GM20000 (cell line): ENCODE results near the gene TSPAN18.

Experiments
- DNase-seq: peaks from one replicate; pipeline ENCODE4 v3.0.0; 2012; ENCODE audit warnings: low spot score
- TF ChIP-seq, protein P1 (sequence below): IDR thresholded peaks from 2 replicates; pipeline ENCODE4 v1.5.1; 2012; ENCODE audit warnings: mild to moderate bottlenecking, control low read depth; ENCODE audit errors: extremely low read depth, missing control alignments

TSPAN18 gene

DNA sequence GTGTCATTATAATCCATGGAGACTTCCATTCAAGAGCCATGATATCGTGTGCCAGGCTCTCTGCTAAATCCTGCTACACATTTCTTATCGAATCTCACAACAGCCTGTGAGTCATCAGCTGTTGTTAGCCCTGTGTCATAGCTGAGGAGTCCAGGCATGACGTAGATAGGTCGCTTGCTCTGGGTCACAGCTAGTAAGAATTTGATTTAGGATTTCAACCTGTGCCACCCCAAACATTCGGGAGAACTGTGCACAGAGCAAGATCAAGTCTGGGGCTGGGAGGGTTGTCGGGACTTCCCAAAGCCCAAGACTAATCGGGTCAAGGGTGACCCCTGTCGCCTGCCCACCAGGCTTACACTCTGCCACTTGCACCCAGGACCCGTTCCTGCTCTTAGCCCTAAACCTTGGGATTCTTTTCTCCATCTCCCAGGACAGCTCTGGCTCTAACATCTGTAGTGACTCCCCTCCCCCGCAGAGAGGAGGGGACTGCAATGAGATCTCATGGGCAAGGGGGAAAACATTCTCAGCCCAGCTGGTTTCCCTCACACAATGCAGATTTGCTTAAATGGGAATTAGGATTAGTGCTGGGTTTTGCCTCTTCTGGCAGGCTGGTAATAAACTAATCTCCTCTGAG is 34.3 kb downstream of the TSPAN18 start:
- TF ChIP-seq, protein P1, sequence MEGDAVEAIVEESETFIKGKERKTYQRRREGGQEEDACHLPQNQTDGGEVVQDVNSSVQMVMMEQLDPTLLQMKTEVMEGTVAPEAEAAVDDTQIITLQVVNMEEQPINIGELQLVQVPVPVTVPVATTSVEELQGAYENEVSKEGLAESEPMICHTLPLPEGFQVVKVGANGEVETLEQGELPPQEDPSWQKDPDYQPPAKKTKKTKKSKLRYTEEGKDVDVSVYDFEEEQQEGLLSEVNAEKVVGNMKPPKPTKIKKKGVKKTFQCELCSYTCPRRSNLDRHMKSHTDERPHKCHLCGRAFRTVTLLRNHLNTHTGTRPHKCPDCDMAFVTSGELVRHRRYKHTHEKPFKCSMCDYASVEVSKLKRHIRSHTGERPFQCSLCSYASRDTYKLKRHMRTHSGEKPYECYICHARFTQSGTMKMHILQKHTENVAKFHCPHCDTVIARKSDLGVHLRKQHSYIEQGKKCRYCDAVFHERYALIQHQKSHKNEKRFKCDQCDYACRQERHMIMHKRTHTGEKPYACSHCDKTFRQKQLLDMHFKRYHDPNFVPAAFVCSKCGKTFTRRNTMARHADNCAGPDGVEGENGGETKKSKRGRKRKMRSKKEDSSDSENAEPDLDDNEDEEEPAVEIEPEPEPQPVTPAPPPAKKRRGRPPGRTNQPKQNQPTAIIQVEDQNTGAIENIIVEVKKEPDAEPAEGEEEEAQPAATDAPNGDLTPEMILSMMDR: no peak
- no peak for DNase-seq

DNA sequence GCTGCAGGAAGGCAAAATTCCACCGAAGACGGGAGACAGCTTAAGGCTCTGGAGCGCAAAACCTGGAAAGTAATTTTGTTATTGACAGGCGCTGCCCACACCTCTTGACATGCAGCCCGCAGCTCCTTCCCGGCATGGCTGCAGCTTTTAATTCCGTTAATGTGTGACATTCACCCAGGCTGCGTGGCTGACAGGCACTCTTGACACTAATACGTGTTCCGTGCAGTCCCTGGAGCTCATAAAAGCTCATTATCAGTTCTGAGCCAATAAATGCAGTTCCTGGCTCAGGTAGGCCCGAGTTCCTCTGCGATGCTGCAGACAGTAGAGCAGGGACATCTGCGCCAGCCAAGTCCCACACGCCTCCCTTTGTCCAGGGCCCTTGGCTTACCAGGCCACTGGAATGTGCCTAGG is 34.8 kb downstream of the TSPAN18 start:
- TF ChIP-seq, protein P1: no peak

DNA sequence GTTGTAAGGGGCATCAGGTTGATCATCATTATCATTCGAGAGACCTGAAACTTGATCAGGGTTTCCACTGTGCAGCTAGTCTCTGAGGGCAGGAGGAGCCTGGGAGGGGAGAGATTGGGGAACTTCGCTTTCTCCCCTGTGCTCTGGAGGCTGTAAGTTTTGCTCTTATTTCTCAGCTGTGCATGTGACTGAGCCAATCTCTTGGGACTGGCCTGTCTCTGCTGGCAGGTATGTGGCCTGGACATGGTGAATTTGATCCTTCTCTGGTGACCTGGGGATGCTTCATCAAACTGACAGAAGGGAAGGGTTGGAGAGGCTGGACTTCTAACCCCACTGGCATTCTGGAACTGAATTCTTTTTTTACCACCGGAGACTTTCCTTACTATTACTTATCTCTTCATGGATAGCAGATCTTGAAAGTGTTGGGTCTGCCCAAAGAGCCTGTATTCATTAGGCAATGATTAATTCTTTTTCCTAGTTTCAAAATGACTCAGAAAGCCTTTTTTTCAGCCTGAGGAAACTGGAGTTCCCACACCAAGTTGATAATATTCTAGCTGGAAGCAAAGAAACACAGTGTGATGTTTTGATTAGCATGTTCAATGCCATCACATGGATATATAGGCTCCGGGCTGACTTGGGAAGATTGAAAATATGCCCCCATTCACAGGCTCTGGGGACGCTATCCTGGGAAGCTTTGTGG is 36.5 kb downstream of the TSPAN18 start:
- DNase-seq: no peak
- TF ChIP-seq, protein P1: no peak

More for the DNA sequence above, 34.8 kb downstream of the TSPAN18 start:
- no peak for DNase-seq

DNA sequence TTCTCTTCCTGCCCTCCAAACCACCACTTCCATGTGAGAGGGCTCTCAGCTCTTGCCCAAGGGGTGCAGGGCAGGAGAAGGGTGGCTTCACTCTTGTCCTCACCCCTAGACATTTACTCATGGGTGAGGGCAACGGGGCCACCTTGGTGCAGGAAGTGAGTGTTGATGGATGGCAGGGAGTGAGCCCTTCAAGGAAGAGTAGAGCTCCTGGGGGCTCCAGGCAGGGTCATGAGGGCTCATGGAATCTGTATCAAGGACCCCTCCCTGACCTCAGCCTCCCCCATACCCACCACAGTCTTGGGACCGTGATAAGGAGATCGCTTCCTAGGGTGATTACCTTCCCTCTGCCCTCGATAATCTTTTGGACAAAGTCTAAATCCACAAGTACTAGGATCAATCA is 37.8 kb downstream of the TSPAN18 start:
- no peak for DNase-seq
- TF ChIP-seq, protein P1: no peak

DNA sequence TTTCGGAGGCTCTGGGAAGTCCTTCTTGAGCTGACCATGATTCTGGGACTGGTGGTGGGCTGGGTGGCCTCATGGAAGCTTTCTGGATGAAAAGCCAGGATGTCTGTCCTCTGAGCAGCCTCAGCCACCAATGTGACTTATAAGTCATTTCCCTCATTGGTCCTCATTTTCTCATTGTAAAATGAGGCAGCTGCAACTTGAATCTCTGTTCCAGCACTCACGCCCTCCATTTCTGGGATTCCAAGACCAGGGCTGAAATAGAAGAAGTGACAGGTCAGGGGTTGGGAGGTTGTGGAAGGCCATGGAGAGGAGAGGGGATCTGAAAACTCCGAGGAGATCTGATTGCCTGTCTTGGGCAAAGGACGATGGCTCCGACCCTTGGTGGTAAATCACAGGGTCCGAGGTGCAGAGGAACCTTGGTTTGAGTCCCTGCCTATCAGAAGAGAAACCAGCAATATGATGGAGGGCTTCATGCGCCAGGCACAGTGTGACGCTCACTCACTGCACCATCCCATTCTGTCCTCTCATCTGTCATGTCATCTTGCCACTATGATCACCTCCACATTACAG is 38.3 kb downstream of the TSPAN18 start:
- no peak for DNase-seq
- TF ChIP-seq, protein P1: no peak

DNA sequence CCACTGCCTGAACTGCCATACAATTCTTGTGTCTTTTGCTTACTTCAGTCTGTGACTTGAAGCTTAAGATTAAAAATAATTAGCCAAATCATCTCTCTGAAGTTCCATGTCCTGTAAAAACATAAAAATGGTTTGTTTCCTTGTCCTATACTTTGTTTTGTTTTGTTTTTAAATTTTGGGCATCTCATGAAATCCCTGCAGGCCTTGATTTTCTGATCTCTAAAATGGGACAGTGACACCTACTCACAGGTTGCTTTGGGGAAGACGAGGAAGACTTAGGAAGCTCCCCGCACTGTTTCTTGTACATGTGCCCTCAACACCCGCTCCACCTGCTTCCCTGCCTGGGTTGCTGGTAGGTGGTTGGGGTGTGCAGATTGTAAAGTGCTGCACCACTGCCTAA is 38.9 kb downstream of the TSPAN18 start:
- no peak for DNase-seq
- TF ChIP-seq, protein P1: no peak
